Psoas muscle (tissue), 8 donors: ENCODE results near the gene ASCC3. TPM values are rescaled to one million over a fixed set of nuclear protein-coding genes. Genes with fewer than 3 reads are reported as not detected.

ENCODE experiments used
- ATAC-seq, 4 donors: fragments of 200-7000 bp; cut with Tn5 transposase; one replicate each; pipeline ENCODE4 v1.9.1; 2020; ENCODE audit warnings: moderate library complexity in 3 of 4, mild to moderate bottlenecking in 2 of 4
- DNase-seq, 2 donors: peaks; one replicate each; pipeline ENCODE4 v3.0.0-alpha.2; 2020
- H3K27ac ChIP-seq: fragments of 200-600 bp; one replicate; pipeline ENCODE4 v1.8.0; 2022
- H3K27me3 ChIP-seq, 3 donors: fragments of 200-600 bp in 1 of 3; one replicate each; pipeline versions ENCODE4 v1.6.1 to v1.8.0; 2013 to 2022; ENCODE audit warnings: low read length in 2 of 3, mild to moderate bottlenecking in 2 of 3, moderate library complexity in 1 of 3; ENCODE audit not compliant: insufficient read depth in 3 of 3
- H3K36me3 ChIP-seq, 2 donors: fragments of 200-600 bp in 1 of 2; one replicate each; pipeline versions ENCODE4 v1.6.1 to v1.8.0; 2013 to 2022; ENCODE audit warnings: low read depth in 1 of 2, mild to moderate bottlenecking in 1 of 2, moderate library complexity in 1 of 2; ENCODE audit not compliant: insufficient read depth in 1 of 2
- H3K4me1 ChIP-seq: fragments of 200-600 bp; one replicate; pipeline ENCODE4 v1.8.0; 2022
- H3K4me3 ChIP-seq: fragments of 200-600 bp; one replicate; pipeline ENCODE4 v1.8.0; 2022; ENCODE audit warnings: mild to moderate bottlenecking
- H3K9me3 ChIP-seq: fragments of 200-600 bp; one replicate; pipeline ENCODE4 v1.8.0; 2022
- CTCF ChIP-seq: fragments of 200-600 bp; IDR thresholded peaks from one replicate; pipeline ENCODE4 v1.8.0; 2022; ENCODE audit warnings: antibody characterized with exemption
- WGBS, 3 donors: extraction: QIAGEN DNeasy Blood & Tissue Kit; methylation state at CpG; one replicate each; pipeline versions ENCODE4 v1.1.6 to v1.1.7; 2013; 5-methylcytosine and 5-hydroxymethylcytosine counted together
- intact Hi-C, 2 donors: fragments of 100-400 bp; cut with DNase I; formaldehyde crosslinking; loops; one replicate each; pipeline versions ENCODE4 v1.11.0 to v1.14.2; 2022
- polyA plus RNA-seq, 3 donors: library from polyadenylated mRNA; stranded (reverse); fragments of 200-250 nt; gene quantifications; one replicate each; pipeline ENCODE4 v1.2.3, GENCODE V29; 2013
- total RNA-seq, 4 donors: library from RNA; stranded (reverse); fragmentation: NEBNext Ultra II Directional in 2 of 4; extraction: Animal tissue kit (Norgen Biotek cat#: 25700) in 2 of 4; gene quantifications; one replicate each; pipeline versions ENCODE4 v1.2.1 to v1.2.4, GENCODE V29; 2021 to 2023
- donor health status: healthy with polysubstance abuse.
- donor health status: DM: no; HTN: no; CAD: no; lungs with moderate emphysema.
- donor health status: Bipolar disorder and iron deficiency.
- donor health status: healthy.
- donor health status: DM: yes; HTN: yes; CAD: no.
- donor health status: DM: no; HTN: no; CAD: no.
- donor health status: DM: no; HTN: no; CAD: no.
- donor health status: DM: yes; HTN: yes; CAD: no.

Gene ASCC3
- total and polyA plus RNA-seq, 7 donors: 5.1 to 17.9 (median 11.2) TPM

DNA sequence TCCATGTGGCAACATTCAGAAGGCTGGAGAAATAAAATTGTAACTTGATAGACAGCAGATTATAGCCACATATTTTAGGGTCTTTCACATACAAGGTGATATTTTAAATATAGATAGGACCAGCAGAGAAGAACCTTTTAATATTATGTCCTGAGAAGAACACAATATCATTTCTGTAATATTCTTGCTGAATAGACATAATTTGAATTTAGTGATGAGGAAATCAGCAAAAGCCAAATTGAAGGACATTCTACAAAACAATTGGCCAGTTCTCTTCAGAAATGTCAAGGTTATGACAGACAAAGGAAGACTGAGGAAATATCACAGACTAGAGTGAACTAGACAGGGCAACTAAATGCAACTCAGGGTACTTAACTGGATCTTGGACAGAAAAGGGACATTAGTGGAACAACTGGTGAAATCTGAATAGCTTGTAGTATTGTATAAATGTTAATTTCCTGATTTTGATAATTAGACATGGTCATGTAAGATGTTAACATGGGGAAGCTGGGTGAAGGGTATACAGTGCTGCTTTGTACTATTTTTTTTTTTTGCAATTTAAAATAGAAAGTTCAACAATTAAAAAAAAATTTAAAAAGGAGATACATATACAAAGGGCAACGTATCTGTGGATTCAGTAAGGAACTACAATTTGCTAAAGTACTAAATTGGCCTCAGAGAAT lies 281.9 kb downstream of the ASCC3 start:
- Histone ChIP-seq H3K4me1 (no peaks in the 10 kb centered on the region), H3K36me3 (peaks cover 0 to 31% of the 10 kb centered on the region in 2 donors), H3K27ac (no peak overlapping the region), H3K27me3 (no peaks in the 10 kb centered on the region), H3K4me3 (no peak overlapping the region), H3K9me3 (no peaks in the 10 kb centered on the region)
- DNase-seq (no peak), ATAC-seq (no peak)
- intact Hi-C loops: no loop called here
- no peak for TF ChIP-seq CTCF
- WGBS, 3 donors: 95 to 98% (median 96%) methylated on average over 1 of the region's 1 CpG

DNA sequence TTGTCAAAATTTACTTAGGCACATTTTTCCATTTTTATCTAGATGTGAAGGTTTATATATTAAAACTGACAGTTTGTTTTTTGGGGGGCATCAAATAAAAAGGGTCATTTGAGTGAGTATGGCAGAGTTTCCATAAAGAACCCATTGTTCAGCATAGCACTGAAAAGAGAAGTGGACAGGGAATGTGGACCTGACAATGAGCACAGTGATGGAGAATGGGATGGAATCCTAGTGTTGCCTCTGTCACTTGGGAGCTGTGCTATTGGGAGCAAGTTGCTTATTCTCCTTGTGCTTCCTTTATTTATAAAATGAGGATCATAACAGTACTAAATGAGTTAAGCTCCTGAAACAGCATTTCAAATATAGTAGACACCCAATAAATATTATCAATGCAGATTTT lies 285.7 kb downstream of the ASCC3 start:
- TF ChIP-seq CTCF: no peak
- Histone ChIP-seq H3K9me3 (no peaks in the 10 kb centered on the region), H3K27me3 (no peaks in the 10 kb centered on the region), H3K4me1 (no peaks in the 10 kb centered on the region), H3K27ac (no peak overlapping the region), H3K36me3 (peaks cover 0 to 5% of the 10 kb centered on the region in 2 donors), H3K4me3 (no peak overlapping the region)
- intact Hi-C loops: no loop called here
- ATAC-seq (no peak), DNase-seq (no peak)

- H3K27ac ChIP-seq: no peak overlapping the region
- intact Hi-C loops: no loop called here
- no peaks in the 10 kb centered on the region for H3K4me1 ChIP-seq
- H3K27me3 ChIP-seq: no peaks in the 10 kb centered on the region
- TF ChIP-seq CTCF: no peak
- DNase-seq: no peak
- 65 to 74% (median 70%) methylated on average over 2 of the region's 2 CpGs for WGBS, 3 donors
- no peaks in the 10 kb centered on the region for H3K9me3 ChIP-seq
- H3K36me3 ChIP-seq: peaks cover 0 to 18% of the 10 kb centered on the region in 2 donors
- ATAC-seq: no peak
- H3K4me3 ChIP-seq: no peak overlapping the region
Observed at GRCh38 chr6:100593522-100593921, 287.6 kb downstream of the ASCC3 start.

DNA sequence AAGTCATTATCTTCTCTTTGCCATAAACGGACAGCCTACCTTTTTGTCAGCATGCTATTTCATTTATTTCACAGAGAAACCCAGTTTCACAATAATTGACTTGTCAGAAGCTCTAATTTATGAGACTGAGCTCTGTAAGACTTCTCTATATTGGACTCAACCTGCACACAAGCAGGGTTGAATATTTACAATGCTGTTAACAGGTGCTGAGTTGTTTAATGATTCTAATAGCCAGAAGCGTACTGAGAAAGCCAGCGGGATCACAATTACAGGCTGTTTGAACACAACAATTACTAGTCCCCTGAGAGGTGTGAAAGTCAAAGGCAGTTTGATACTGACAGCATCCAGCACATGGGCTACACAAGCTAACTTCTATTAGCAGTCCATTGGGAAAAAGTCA lies 288.2 kb downstream of the ASCC3 start:
- no peak overlapping the region for H3K27ac ChIP-seq
- intact Hi-C loops: no loop called here

More for the DNA sequence above, 288.2 kb downstream of the ASCC3 start:
- Histone ChIP-seq H3K4me3 (no peak overlapping the region), H3K27me3 (no peaks in the 10 kb centered on the region), H3K36me3 (peaks cover 0 to 18% of the 10 kb centered on the region in 2 donors), H3K9me3 (no peaks in the 10 kb centered on the region), H3K4me1 (no peaks in the 10 kb centered on the region)
- DNase-seq: no peak
- ATAC-seq: no peak
- TF ChIP-seq CTCF: no peak
- WGBS, 3 donors: 52 to 61% (median 54%) methylated on average over 3 of the region's 3 CpGs
